Neural progenitor cell (in vitro differentiated cells): ENCODE results near the gene DAP.

Experiments used
- CTCF ChIP-seq: fragments of 200-600 bp; sonication (generic); IDR thresholded peaks from 2 replicates; pipeline ENCODE4 v1.5.1; 2017; ENCODE audit warnings: antibody characterized with exemption, mild to moderate bottlenecking
- EZH2 ChIP-seq: fragments of 200-600 bp; sonication (generic); IDR thresholded peaks from 2 replicates; pipeline ENCODE4 v1.6.1; 2017; ENCODE audit warnings: antibody characterized with exemption, mild to moderate bottlenecking, moderate library complexity

- TF ChIP-seq CTCF (no peak), EZH2 (no peak)
Measured at GRCh38 chr5:10779592-10779991, 18.6 kb upstream of the DAP start.
